Mesenchymal stem cell (in vitro differentiated cells and primary cell): Measurements from ENCODE around the gene CGB5.

Experiments
- DNase-seq: peaks from one replicate; pipeline ENCODE4 v3.0.0-alpha.2; 2013
- H2AFZ ChIP-seq: one replicate; pipeline ENCODE4 v1.6.1; 2013; ENCODE audit warnings: low read depth, mild to moderate bottlenecking, control low read depth, inconsistent platforms, low read length, moderate library complexity
- H2AK5ac ChIP-seq: 2 replicates; pipeline ENCODE4 v1.6.1; 2013; ENCODE audit warnings: low read length, moderate library complexity, mild to moderate bottlenecking, inconsistent platforms; ENCODE audit not compliant: severe bottlenecking
- H2BK120ac ChIP-seq: one replicate; pipeline ENCODE4 v1.6.1; 2013; ENCODE audit warnings: low read depth, mild to moderate bottlenecking, inconsistent platforms, low read length, moderate library complexity
- H2BK12ac ChIP-seq, 2 experiments: one replicate each; pipeline ENCODE4 v1.6.1; 2013; ENCODE audit warnings: inconsistent platforms in 2 of 2, low read length in 2 of 2, mild to moderate bottlenecking in 2 of 2, moderate library complexity in 2 of 2, control low read depth in 1 of 2
- H2BK15ac ChIP-seq: one replicate; pipeline ENCODE4 v1.6.1; 2013; ENCODE audit warnings: mild to moderate bottlenecking, low read depth, inconsistent platforms; ENCODE audit not compliant: poor library complexity, severe bottlenecking
- H2BK5ac ChIP-seq: 2 replicates; pipeline ENCODE4 v1.6.1; 2013; ENCODE audit warnings: low read depth, mild to moderate bottlenecking, low read length, control low read depth, inconsistent platforms; ENCODE audit not compliant: poor library complexity, severe bottlenecking
- H3K14ac ChIP-seq, 2 experiments: one replicate each; pipeline ENCODE4 v1.6.1; 2013; ENCODE audit warnings: inconsistent platforms in 2 of 2, low read length in 2 of 2, control low read depth in 1 of 2, mild to moderate bottlenecking in 1 of 2, moderate library complexity in 1 of 2
- H3K18ac ChIP-seq, 2 experiments: one replicate each; pipeline ENCODE4 v1.6.1; 2013; ENCODE audit warnings: inconsistent platforms in 2 of 2, low read length in 2 of 2, control low read depth in 1 of 2, low read depth in 1 of 2, mild to moderate bottlenecking in 1 of 2
- H3K23ac ChIP-seq, 2 experiments: one replicate each; pipeline ENCODE4 v1.6.1; 2013; ENCODE audit warnings: inconsistent platforms in 2 of 2, low read length in 2 of 2, mild to moderate bottlenecking in 2 of 2, moderate library complexity in 2 of 2, control low read depth in 1 of 2
- H3K27ac ChIP-seq: 2 replicates; pipeline ENCODE4 v1.5.1; 2013; ENCODE audit warnings: mild to moderate bottlenecking, moderate library complexity, low read length, control low read depth, inconsistent platforms; ENCODE audit not compliant: poor library complexity, severe bottlenecking
- H3K27me3 ChIP-seq, 2 experiments: 2 replicates each; pipeline versions ENCODE4 v1.6.1 to v1.7.0; 2013; ENCODE audit warnings: low read length in 2 of 2, mild to moderate bottlenecking in 2 of 2, moderate library complexity in 2 of 2, control low read depth in 1 of 2, inconsistent platforms in 1 of 2; ENCODE audit not compliant: control insufficient read depth in 1 of 2, insufficient read depth in 1 of 2
- H3K36me3 ChIP-seq, 2 experiments: 2 replicates each; pipeline versions ENCODE4 v1.6.1 to v1.7.0; 2013; ENCODE audit warnings: low read length in 2 of 2, control low read depth in 1 of 2, inconsistent platforms in 1 of 2, low read depth in 1 of 2, mild to moderate bottlenecking in 1 of 2; ENCODE audit not compliant: insufficient read depth in 2 of 2, control insufficient read depth in 1 of 2
- H3K4ac ChIP-seq, 2 experiments: one replicate each; pipeline ENCODE4 v1.6.1; 2013; ENCODE audit warnings: inconsistent platforms in 2 of 2, low read length in 2 of 2, mild to moderate bottlenecking in 2 of 2, moderate library complexity in 2 of 2, control low read depth in 1 of 2, low read depth in 1 of 2
- H3K4me1 ChIP-seq: 2 replicates; pipeline ENCODE4 v1.6.1; 2013; ENCODE audit warnings: low read depth, low read length, control low read depth; ENCODE audit not compliant: control insufficient read depth, insufficient read depth
- H3K4me2 ChIP-seq: 2 replicates; pipeline ENCODE4 v1.6.1; 2013; ENCODE audit warnings: low read length, mild to moderate bottlenecking, inconsistent platforms; ENCODE audit not compliant: poor library complexity, severe bottlenecking
- H3K4me3 ChIP-seq, 2 experiments: 2 replicates each; pipeline versions ENCODE4 v1.5.1 to v1.7.0; 2013; ENCODE audit warnings: low read length in 2 of 2, mild to moderate bottlenecking in 2 of 2, control low read depth in 1 of 2, low read depth in 1 of 2; ENCODE audit not compliant: insufficient read depth in 1 of 2
- H3K79me1 ChIP-seq: replicated peaks from 2 replicates; pipeline ENCODE4 v1.6.1; 2013; ENCODE audit warnings: mild to moderate bottlenecking, control low read depth, low read length, inconsistent platforms; ENCODE audit not compliant: poor library complexity, severe bottlenecking
- H3K9ac ChIP-seq: 2 replicates; pipeline ENCODE4 v1.7.0; 2013; ENCODE audit warnings: mild to moderate bottlenecking, low read length, moderate library complexity
- H3K9me3 ChIP-seq: 2 replicates; pipeline ENCODE4 v1.7.0; 2013; ENCODE audit warnings: mild to moderate bottlenecking, low read length; ENCODE audit not compliant: control insufficient read depth
- H4K8ac ChIP-seq: one replicate; pipeline ENCODE4 v1.6.1; 2013; ENCODE audit warnings: inconsistent platforms, mild to moderate bottlenecking, low read length, moderate library complexity
- H4K91ac ChIP-seq: one replicate; pipeline ENCODE4 v1.6.1; 2013; ENCODE audit warnings: mild to moderate bottlenecking, low read length, inconsistent platforms
- WGBS: methylation state at CpG from one replicate; pipeline ENCODE4 v1.1.7; 2013; ENCODE audit warnings: mixed read lengths; 5-methylcytosine and 5-hydroxymethylcytosine counted together

Gene CGB5

DNA sequence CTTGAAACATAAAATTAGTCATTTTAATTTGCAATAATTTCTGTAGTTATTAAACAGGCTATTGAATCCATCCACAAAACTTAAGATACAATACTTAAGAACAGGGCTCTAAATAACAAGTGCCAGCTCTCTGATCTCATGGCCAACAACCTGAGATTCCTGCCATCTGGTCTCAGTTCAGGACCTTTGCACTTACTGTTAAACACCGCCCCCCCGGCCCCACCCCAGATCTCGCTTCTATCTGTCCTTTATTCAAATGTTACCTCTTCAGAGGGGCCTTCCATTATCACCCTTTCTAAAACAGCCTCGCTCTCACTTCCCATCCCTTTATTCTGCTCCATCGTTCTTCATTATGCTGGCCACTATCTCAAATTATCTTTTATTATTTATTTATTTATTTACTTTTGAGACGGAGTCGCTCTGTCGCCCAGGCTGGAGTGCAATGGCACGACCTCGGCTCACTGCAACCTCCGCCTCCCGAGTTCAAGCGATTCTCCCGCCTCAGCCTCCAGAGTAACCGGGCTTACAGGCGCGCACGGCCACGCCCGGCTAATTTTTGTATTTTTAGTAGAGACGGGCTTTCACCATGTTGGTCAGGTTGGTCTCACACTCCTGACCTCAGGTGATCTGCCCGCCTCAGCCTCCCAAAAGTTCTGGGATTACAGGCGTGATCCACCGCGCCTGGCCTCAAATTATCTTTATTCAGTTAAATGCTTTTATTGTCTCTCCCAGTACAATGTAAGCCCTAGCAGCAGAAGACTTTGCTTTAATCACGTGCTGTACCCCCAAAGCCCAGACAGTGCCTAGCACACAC lies 40.8 kb downstream of the CGB5 start:
- Histone ChIP-seq H2AFZ (no peak overlapping the region), H2BK5ac (no peak overlapping the region), H3K4me1 (peaks cover 17% of the 10 kb centered on the region), H4K91ac (peak overlapping the region; percentile 34), H3K27ac (peak overlapping the region; percentile 79), H3K27me3 (no peaks in the 10 kb centered on the region), H4K8ac (peak overlapping the region; percentile 96), H3K4ac (peak overlapping the region; percentile 24 to 55), H3K4me2 (peak overlapping the region; percentile 60), H3K9ac (peak overlapping the region; percentile 98), H3K9me3 (no peaks in the 10 kb centered on the region), H2BK120ac (no peak overlapping the region), H3K4me3 (peak overlapping the region in 1 of 2 experiments; percentile 95), H3K79me1 (no peaks in the 10 kb centered on the region), H2BK12ac (no peak overlapping the region), H2BK15ac (no peak overlapping the region), H3K23ac (no peak overlapping the region), H2AK5ac (peak overlapping the region; percentile 53), H3K14ac (no peak overlapping the region), H3K36me3 (peaks cover 17 to 18% of the 10 kb centered on the region in 2 experiments), H3K18ac (peak overlapping the region in 1 of 2 experiments; percentile 88)
- WGBS, result 86% methylated on average over 25 of the region's 26 CpGs
- no peak for DNase-seq

DNA sequence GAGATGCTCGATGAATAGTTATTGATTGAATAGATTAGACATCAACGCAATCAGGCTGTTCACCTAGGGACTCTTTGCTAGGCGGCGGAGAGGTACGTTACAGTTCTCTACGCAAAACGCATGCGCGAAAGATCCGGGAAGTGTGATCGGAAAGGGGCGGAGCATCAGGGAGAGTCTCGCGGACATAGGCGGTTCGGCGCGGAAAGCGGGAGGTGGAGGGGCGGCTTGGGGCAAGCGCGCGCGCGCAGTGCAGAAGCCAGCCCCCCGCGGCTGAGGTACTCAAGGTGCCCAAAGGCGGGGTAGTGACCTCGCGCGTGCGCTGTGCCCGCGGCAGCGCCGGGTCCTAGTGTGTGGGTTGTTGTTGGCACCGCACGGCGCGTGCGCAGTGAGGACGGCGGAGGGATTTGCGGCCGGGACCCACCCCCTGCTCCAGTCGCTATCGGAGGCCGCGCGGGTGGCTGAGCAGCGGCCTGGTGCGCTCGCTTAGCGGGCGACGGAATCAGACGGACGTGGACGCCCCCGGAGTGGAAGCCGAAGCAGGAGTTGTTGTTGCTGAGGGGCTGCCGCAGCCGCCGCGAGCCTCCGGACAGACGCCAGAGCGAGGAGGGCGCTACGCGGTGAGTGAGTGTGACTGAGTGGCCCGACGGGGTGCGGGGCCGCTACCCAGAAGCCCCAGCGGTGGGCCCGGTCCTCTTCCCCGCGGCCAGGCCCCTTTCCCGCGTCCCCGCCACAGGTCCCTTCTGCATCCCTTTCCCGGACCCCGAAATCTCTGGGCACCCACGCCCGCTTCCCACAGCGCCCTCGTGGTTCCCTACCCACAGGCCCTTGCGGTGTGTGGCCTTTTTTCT lies 41.6 kb downstream of the CGB5 start, which contains the start of gene SNRNP70:
SNRNP70 (plus strand) TSS at position 432 of the 848 bp plus-strand sequence. CDS start 964 bp downstream, outside the sequence.
- peak within 1 kb of the TSS; percentile 42 for H2BK120ac ChIP-seq
- H3K27ac ChIP-seq, result peak within 1 kb of the TSS; percentile 79
- H3K27me3 ChIP-seq, result no peaks in the 10 kb centered on the region
- DNase-seq, result peak; percentile 99
- H3K4me1 ChIP-seq, result peaks cover 17% of the 10 kb centered on the region
- no peaks in the 10 kb centered on the region for H3K79me1 ChIP-seq
- H3K4me3 ChIP-seq, result peak within 1 kb of the TSS; percentile 72 to 95
- WGBS, result under 1% methylated on average over 55 of the region's 89 CpGs
- H3K14ac ChIP-seq, result peak within 1 kb of the TSS in 1 of 2 experiments; percentile 12
- peak within 1 kb of the TSS; percentile 40 for H2BK5ac ChIP-seq
- no peaks in the 10 kb centered on the region for H3K9me3 ChIP-seq
- H3K4me2 ChIP-seq, result peak within 1 kb of the TSS; percentile 89
- H3K18ac ChIP-seq, result peak within 1 kb of the TSS; percentile 85 to 89
- H2AK5ac ChIP-seq, result peak within 1 kb of the TSS; percentile 53
- H2AFZ ChIP-seq, result no peak within 1 kb of the TSS
- H3K36me3 ChIP-seq, result peaks cover 23 to 24% of the 10 kb centered on the region in 2 experiments
- H3K4ac ChIP-seq, result peak within 1 kb of the TSS; percentile 55 to 62
- peak within 1 kb of the TSS; percentile 96 for H4K8ac ChIP-seq
- H2BK15ac ChIP-seq, result peak within 1 kb of the TSS; percentile 44
- H3K9ac ChIP-seq, result peak within 1 kb of the TSS; percentile 98
- H3K23ac ChIP-seq, result no peak within 1 kb of the TSS
- H2BK12ac ChIP-seq, result peak within 1 kb of the TSS in 1 of 2 experiments; percentile 6
- peak within 1 kb of the TSS; percentile 74 for H4K91ac ChIP-seq

DNA sequence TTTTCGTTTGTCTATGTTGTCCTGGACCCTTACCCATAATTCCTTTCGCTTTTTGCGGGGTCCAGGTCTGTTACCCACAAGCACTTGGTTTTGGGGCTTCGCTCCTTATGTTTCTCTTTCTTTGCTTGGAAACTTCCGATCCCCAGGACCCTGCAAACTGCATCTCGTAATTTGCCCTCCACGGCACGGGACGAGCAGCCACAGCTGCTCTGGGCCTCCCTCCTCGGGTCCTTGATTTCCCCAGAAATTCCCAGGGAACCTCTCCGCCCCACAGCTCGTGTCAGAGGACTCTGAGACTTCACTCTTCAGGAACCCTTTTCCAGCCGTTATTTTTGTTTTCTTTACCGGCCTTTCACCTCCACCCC lies 42.2 kb downstream of the CGB5 start:
- Histone ChIP-seq H2BK120ac (peak overlapping the region; percentile 42), H3K4me2 (peak overlapping the region; percentile 89), H3K4ac (peak overlapping the region; percentile 32 to 62), H3K4me3 (peak overlapping the region; percentile 72 to 95), H2BK12ac (no peak overlapping the region), H3K27me3 (no peaks in the 10 kb centered on the region), H3K9me3 (no peaks in the 10 kb centered on the region), H4K8ac (no peak overlapping the region), H3K23ac (no peak overlapping the region), H3K27ac (peak overlapping the region; percentile 64), H2AK5ac (no peak overlapping the region), H4K91ac (no peak overlapping the region), H2AFZ (no peak overlapping the region), H3K14ac (peak overlapping the region in 1 of 2 experiments; percentile 12), H2BK15ac (no peak overlapping the region), H3K4me1 (peaks cover 18% of the 10 kb centered on the region), H3K36me3 (peaks cover 29 to 30% of the 10 kb centered on the region in 2 experiments), H3K9ac (peak overlapping the region; percentile 98), H3K79me1 (peaks cover 2% of the 10 kb centered on the region), H2BK5ac (peak overlapping the region; percentile 40), H3K18ac (peak overlapping the region; percentile 85 to 89)
- DNase-seq, result no peak
- 7% methylated on average over 14 of the region's 14 CpGs for WGBS
